Calu3 (cell line): ENCODE results near the gene TENT4B. TPM values are rescaled to one million over a fixed set of nuclear protein-coding genes. Genes with fewer than 3 reads are reported as not detected.
A peak's percentile ranks its signal among the peaks of the same experiment; 100 is the strongest.

ENCODE experiments used
- BruUV-seq: library from RNA; stranded (reverse); fragments of 400-500 nt; replicated peaks from 2 replicates; lab custom pipeline; 2021; lab: Mats Ljungman, UMichigan
- CTCF ChIA-PET: fragments of 300-600 bp; sonication (Branson Sonifier 250); formaldehyde crosslinking; loops from one replicate; lab custom pipeline; 2022; ENCODE audit warnings: antibody characterized with exemption; lab: Charles Lee
- DNase-seq: peaks from one replicate; pipeline ENCODE4 v3.0.0; 2022
- H3K27ac Mint-ChIP-seq: one replicate; pipeline ENCODE4 v1.8.0; 2022; ENCODE audit warnings: mixed read lengths; ENCODE audit not compliant: unreplicated experiment
- H3K27me3 Mint-ChIP-seq: one replicate; pipeline ENCODE4 v1.8.0; 2022; ENCODE audit warnings: mixed read lengths; ENCODE audit not compliant: unreplicated experiment
- H3K36me3 Mint-ChIP-seq: one replicate; pipeline ENCODE4 v1.8.0; 2022; ENCODE audit warnings: mild to moderate bottlenecking, moderate library complexity, mixed read lengths; ENCODE audit not compliant: insufficient read depth, unreplicated experiment
- H3K4me1 Mint-ChIP-seq: one replicate; pipeline ENCODE4 v1.8.0; 2022; ENCODE audit warnings: mild to moderate bottlenecking, low read depth, mixed read lengths; ENCODE audit not compliant: unreplicated experiment
- H3K4me3 Mint-ChIP-seq: one replicate; pipeline ENCODE4 v1.8.0; 2022; ENCODE audit warnings: mild to moderate bottlenecking, low read depth, moderate library complexity, mixed read lengths; ENCODE audit not compliant: unreplicated experiment
- H3K9me3 Mint-ChIP-seq: one replicate; pipeline ENCODE4 v1.8.0; 2022; ENCODE audit warnings: low read depth, mixed read lengths; ENCODE audit not compliant: unreplicated experiment
- intact Hi-C: fragments of 100-400 bp; cut with micrococcal nuclease; formaldehyde crosslinking; loops from one replicate; pipeline ENCODE4 v1.10.0; 2022; ENCODE audit not compliant: unreplicated experiment
- total RNA-seq: library from RNA; stranded (reverse); gene quantifications from 2 replicates; pipeline ENCODE4 v1.2.3, GENCODE V29; 2022
- TF ChIP-seq, protein P1 (sequence below): fragments of 200-600 bp; IDR thresholded peaks from one replicate; pipeline ENCODE4 v1.8.0; 2022; ENCODE audit warnings: antibody characterized with exemption; ENCODE audit not compliant: unreplicated experiment

The TENT4B gene
- total RNA-seq, 1 experiment from 2014 or later: 21.7 TPM

DNA sequence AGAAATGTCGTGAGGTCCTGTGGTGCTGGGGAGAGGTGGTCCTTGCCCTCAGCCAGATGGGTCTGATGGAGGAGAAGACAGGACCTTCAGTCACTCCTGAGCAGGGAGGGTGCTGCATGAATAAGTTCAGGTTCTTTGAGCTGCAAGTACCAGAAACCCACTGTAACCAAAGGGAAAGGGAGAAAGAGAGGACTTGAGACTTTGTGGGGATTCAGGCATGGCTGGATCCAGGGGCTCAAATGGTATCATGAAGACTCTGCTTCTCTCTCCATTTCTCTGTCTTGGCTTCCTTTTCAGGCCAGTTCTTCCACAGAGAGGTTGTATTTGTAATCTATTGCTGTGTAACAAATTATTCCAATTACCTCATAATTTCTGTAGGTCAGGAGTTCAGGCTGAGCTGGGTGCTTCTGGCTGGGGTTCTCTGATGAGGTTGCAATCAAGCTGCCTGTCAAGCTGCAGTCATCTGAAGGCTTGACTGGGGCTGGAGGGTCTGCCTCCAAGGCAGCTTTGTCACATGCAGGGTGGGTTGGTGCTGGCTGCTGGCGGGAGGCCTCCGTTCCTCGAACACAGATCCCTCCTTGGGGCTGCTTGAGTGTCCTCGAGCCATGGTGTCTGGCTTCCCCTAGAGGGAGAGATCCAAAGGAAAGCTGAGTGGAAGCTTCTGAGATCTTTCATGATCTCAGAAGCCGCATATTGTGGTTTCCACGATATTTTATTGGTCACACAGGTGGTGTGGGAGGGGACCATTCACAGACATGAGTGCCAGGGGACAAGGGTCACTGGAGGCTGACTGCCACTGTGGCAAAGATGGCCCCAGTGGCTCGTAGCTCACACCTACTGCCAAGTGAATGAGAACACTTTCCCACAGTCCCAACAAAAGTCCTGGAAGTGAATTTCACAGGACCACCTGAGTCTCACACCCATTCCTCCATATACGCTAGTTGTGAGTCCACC lies 107.4 kb downstream of the TENT4B start:
- H3K4me1 Mint-ChIP-seq: peaks cover 19% of the 10 kb centered on the region
- no peaks in the 10 kb centered on the region for H3K9me3 Mint-ChIP-seq
- no peak overlapping the region for H3K4me3 Mint-ChIP-seq
- CTCF ChIA-PET: interaction anchor here (0.6 kb wide), 1 partner anchor 104 kb away, joined by 3 read pairs; no protein-coding TSS in a partner anchor
- no peak for DNase-seq
- H3K36me3 Mint-ChIP-seq: no peaks in the 10 kb centered on the region
- TF ChIP-seq, protein P1, sequence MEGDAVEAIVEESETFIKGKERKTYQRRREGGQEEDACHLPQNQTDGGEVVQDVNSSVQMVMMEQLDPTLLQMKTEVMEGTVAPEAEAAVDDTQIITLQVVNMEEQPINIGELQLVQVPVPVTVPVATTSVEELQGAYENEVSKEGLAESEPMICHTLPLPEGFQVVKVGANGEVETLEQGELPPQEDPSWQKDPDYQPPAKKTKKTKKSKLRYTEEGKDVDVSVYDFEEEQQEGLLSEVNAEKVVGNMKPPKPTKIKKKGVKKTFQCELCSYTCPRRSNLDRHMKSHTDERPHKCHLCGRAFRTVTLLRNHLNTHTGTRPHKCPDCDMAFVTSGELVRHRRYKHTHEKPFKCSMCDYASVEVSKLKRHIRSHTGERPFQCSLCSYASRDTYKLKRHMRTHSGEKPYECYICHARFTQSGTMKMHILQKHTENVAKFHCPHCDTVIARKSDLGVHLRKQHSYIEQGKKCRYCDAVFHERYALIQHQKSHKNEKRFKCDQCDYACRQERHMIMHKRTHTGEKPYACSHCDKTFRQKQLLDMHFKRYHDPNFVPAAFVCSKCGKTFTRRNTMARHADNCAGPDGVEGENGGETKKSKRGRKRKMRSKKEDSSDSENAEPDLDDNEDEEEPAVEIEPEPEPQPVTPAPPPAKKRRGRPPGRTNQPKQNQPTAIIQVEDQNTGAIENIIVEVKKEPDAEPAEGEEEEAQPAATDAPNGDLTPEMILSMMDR: no peak
- no peaks in the 10 kb centered on the region for H3K27me3 Mint-ChIP-seq
- no TSS peak for BruUV-seq
- intact Hi-C loops: no loop called here
- no peak overlapping the region for H3K27ac Mint-ChIP-seq

DNA sequence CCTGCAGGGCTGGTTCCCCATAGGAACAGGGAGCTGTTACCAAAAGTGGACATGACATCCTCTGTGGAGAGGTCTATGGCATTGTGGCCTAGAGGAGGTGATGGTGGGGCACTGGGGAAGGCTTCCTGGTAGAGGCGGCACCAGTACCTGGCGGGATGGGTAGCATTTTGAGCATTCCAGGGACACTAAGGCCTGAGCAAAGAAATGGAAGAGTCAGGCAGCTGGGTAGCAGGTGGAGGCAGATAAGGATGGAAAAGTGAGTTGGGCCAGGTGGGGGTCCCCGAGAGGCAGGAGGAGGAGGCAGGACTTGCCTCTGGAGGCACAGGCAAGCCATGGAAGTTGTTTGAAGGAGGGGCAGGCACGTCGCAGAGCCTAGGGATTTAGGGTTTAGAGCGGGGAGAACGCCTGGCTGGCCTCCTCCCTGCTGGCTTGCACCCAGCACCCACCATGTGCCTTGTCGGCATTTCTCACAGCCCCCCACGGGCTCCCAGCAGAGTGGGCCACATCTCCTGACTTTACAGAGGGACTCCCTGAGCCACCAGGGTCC lies 108.1 kb downstream of the TENT4B start:
- Mint-ChIP-seq H3K27ac (no peak overlapping the region), H3K4me3 (no peak overlapping the region), H3K9me3 (no peaks in the 10 kb centered on the region), H3K36me3 (peaks cover 3% of the 10 kb centered on the region), H3K27me3 (no peaks in the 10 kb centered on the region), H3K4me1 (peaks cover 26% of the 10 kb centered on the region)
- BruUV-seq: no TSS peak
- DNase-seq: no peak
- intact Hi-C loops: no loop called here
- TF ChIP-seq, protein P1: no peak
- CTCF ChIA-PET: no interaction called here

DNA sequence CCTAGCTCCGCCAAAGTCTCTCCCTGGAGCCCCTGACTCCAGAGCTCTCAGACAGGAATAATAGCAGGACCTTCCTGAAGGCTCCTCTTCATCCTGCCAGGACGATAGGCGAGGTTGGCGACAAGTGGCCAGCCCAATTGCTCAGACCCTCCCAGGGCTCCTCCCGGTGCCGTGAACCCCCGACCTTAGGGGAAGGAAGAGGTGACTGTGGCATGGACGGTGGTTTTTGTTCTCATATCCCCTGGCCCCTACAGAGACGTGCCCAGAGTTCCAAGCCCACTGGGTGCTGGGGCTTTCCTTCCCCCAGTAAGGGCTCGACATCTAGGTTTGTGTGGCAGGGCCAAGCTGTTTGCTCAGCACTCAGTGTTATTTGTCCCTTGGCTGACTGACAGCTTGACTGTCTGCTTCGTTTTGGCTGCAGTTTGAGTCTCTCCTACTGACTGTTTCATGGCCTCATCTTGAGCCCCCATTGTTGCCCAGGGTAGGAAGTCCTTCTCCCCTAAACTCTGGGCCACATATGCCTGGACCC lies 108.7 kb downstream of the TENT4B start:
- no TSS peak for BruUV-seq
- H3K9me3 Mint-ChIP-seq: no peaks in the 10 kb centered on the region
- TF ChIP-seq, protein P1: no peak
- no peak overlapping the region for H3K27ac Mint-ChIP-seq
- DNase-seq: no peak
- no peaks in the 10 kb centered on the region for H3K27me3 Mint-ChIP-seq
- intact Hi-C loops: no loop called here
- CTCF ChIA-PET: no interaction called here
- H3K36me3 Mint-ChIP-seq: peaks cover 6% of the 10 kb centered on the region
- no peak overlapping the region for H3K4me3 Mint-ChIP-seq
- H3K4me1 Mint-ChIP-seq: peaks cover 32% of the 10 kb centered on the region

DNA sequence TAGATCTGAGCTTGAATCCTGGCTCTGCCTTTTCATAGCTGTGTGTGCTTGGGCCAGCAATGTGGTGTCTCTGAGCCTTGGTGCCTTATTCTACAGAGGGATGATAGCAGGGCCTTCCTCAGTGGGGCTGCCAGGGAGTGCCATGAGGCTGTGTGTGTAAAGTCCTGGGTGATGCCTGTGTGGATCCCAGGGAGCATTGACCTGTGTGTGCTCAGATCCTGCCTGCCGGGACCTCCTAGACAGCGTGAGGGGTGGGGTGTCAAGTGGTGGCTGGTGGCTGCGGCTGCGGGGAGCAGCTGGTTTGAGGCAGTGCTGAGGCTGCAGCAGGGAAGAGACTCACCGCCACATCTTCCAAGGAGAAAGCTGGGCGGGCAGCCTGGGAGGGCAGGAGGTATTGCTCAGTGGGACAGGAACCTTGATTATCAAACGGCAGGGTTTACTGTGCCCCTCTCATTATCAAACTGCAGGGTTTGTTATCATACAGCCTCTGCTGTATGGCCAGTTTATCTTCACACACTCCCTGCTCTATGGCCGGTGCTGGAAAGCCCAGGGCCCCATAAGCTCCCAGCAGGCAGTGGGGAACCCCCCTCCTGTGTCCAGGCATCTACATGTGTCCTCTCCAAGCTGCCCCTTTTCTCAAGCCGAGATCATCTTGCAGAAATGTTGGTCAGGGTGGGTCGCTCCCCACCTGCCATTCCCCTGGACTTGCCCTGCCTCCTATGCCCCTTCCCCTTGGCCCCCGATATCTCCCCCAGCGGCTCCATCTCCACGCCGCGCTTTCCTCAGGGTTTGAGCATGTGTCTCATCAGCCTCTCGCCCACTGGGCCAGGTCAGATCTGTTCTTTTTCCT lies 110.2 kb downstream of the TENT4B start:
- Mint-ChIP-seq H3K36me3 (peaks cover 6% of the 10 kb centered on the region), H3K4me3 (no peak overlapping the region), H3K4me1 (peaks cover 42% of the 10 kb centered on the region), H3K27me3 (no peaks in the 10 kb centered on the region), H3K9me3 (no peaks in the 10 kb centered on the region), H3K27ac (peak overlapping the region; percentile 1)
- CTCF ChIA-PET: no interaction called here
- TF ChIP-seq, protein P1: no peak
- intact Hi-C loops: no loop called here
- BruUV-seq: no TSS peak
- DNase-seq: no peak
